SJSA1 (cell line): Measurements from ENCODE around the gene COIL. TPM values are rescaled to one million over a fixed set of nuclear protein-coding genes. Genes with fewer than 3 reads are reported as not detected.
"Not testable (repeated sequence)": the region's sequence is repeated elsewhere in the genome, so short reads cannot be mapped to it uniquely, and the experiment has no call there.

Source experiments
- DNase-seq, 2 experiments: peaks; one replicate each; pipeline ENCODE4 v3.0.0-alpha.2; 2015 to 2020; ENCODE audit warnings: low spot score in 2 of 2, low read depth in 1 of 2
- H3K27ac ChIP-seq: fragments of 250-450 bp; sonication (Bioruptor Pico); 2 replicates; pipeline ENCODE4 v1.5.1; 2020; ENCODE audit warnings: mild to moderate bottlenecking, moderate library complexity
- H3K27me3 ChIP-seq: fragments of 250-450 bp; sonication (Bioruptor Pico); replicated peaks from 2 replicates; pipeline ENCODE4 v1.5.1; 2020; ENCODE audit warnings: mild to moderate bottlenecking, moderate library complexity
- H3K36me3 ChIP-seq: fragments of 250-450 bp; sonication (Bioruptor Pico); 2 replicates; pipeline ENCODE4 v1.5.1; 2020; ENCODE audit warnings: mild to moderate bottlenecking
- H3K4me1 ChIP-seq: fragments of 250-450 bp; sonication (Bioruptor Pico); replicated peaks from 2 replicates; pipeline ENCODE4 v1.6.1; 2021; ENCODE audit warnings: mild to moderate bottlenecking
- H3K4me3 ChIP-seq: fragments of 250-450 bp; sonication (Bioruptor Pico); 2 replicates; pipeline ENCODE4 v1.5.1; 2020; ENCODE audit warnings: mild to moderate bottlenecking
- H3K9me3 ChIP-seq: fragments of 250-450 bp; sonication (Bioruptor Pico); replicated peaks from 2 replicates; pipeline ENCODE4 v1.5.1; 2020; ENCODE audit warnings: mild to moderate bottlenecking
- total RNA-seq: library from RNA; depleted of rRNA; stranded (reverse); fragments of >200 nt; shearing (Covaris generic); gene quantifications from 2 replicates; pipeline ENCODE4 v1.2.3, GENCODE V29; 2014

COIL gene
- total RNA-seq, 1 experiment from 2014 or later = 33.8 TPM

GRCh38 chr17:56988901-56989572 is 28.2 kb upstream of the COIL start:
- Histone ChIP-seq H3K4me1 (no peaks in the 10 kb centered on the region), H3K27ac (no peak overlapping the region), H3K9me3 (no peaks in the 10 kb centered on the region), H3K36me3 (peaks cover 25% of the 10 kb centered on the region), H3K27me3 (no peaks in the 10 kb centered on the region), H3K4me3 (no peak overlapping the region)
- no peak for DNase-seq

- Histone ChIP-seq H3K4me3 (no peak overlapping the region), H3K27ac (no peak overlapping the region), H3K9me3 (no peaks in the 10 kb centered on the region), H3K36me3 (peaks cover 16% of the 10 kb centered on the region), H3K4me1 (no peaks in the 10 kb centered on the region), H3K27me3 (no peaks in the 10 kb centered on the region)
- no peak for DNase-seq
Measured at GRCh38 chr17:56987283-56987834, 26.5 kb upstream of the COIL start.

GRCh38 chr17:56985371-56986162 is 24.7 kb upstream of the COIL start:
- Histone ChIP-seq H3K27ac (no peak overlapping the region), H3K36me3 (peaks cover 13% of the 10 kb centered on the region), H3K27me3 (no peaks in the 10 kb centered on the region), H3K4me1 (no peaks in the 10 kb centered on the region), H3K9me3 (no peaks in the 10 kb centered on the region), H3K4me3 (no peak overlapping the region)
- DNase-seq = no peak

- no peaks in the 10 kb centered on the region for H3K9me3 ChIP-seq
- H3K4me1 ChIP-seq = peaks cover 6% of the 10 kb centered on the region
- H3K27ac ChIP-seq = no peak overlapping the region
- H3K36me3 ChIP-seq = peaks cover 13% of the 10 kb centered on the region
- no peak overlapping the region for H3K4me3 ChIP-seq
- H3K27me3 ChIP-seq = no peaks in the 10 kb centered on the region
- DNase-seq = no peak
Measured at GRCh38 chr17:56983366-56983765, 22.5 kb upstream of the COIL start.

GRCh38 chr17:56982312-56982711 is 21.5 kb upstream of the COIL start:
- Histone ChIP-seq H3K9me3 (no peaks in the 10 kb centered on the region), H3K36me3 (peaks cover 5% of the 10 kb centered on the region; the same call in 1 of the 2 replicates), H3K27ac (no peak overlapping the region), H3K4me1 (peaks cover 7% of the 10 kb centered on the region), H3K27me3 (peaks cover under 1% of the 10 kb centered on the region; the same call in 1 of the 2 replicates), H3K4me3 (no peak overlapping the region)
- DNase-seq = no peak

- not testable (repeated sequence) for H3K36me3 ChIP-seq, H3K4me3 ChIP-seq, H3K9me3 ChIP-seq, H3K4me1 ChIP-seq, DNase-seq, H3K27ac ChIP-seq
- H3K27me3 ChIP-seq = peaks cover 17% of the 10 kb centered on the region
Measured at GRCh38 chr17:56980526-56980925, 19.7 kb upstream of the COIL start.

- Histone ChIP-seq H3K27me3 (peaks cover 24% of the 10 kb centered on the region), H3K36me3 (no peaks in the 10 kb centered on the region), H3K27ac (no peak overlapping the region), H3K9me3 (no peaks in the 10 kb centered on the region), H3K4me3 (no peak overlapping the region), H3K4me1 (peaks cover 7% of the 10 kb centered on the region)
- DNase-seq = no peak
Measured at GRCh38 chr17:56979091-56979480, 18.2 kb upstream of the COIL start.

GRCh38 chr17:56978441-56979090 is 17.7 kb upstream of the COIL start:
- H3K27me3 ChIP-seq = peaks cover 24% of the 10 kb centered on the region
- H3K9me3 ChIP-seq = no peaks in the 10 kb centered on the region
- DNase-seq = peak in 1 of 2 experiments; percentile 15
- peak overlapping the region; percentile 42 for H3K4me3 ChIP-seq
- H3K27ac ChIP-seq = no peak overlapping the region
- peaks cover 7% of the 10 kb centered on the region for H3K4me1 ChIP-seq
- no peaks in the 10 kb centered on the region for H3K36me3 ChIP-seq

- no peaks in the 10 kb centered on the region for H3K9me3 ChIP-seq
- peak within 1 kb of the TSS; percentile 42 for H3K4me3 ChIP-seq
- DNase-seq = peak; percentile 80 to 90
- peaks cover 7% of the 10 kb centered on the region for H3K4me1 ChIP-seq
- peaks cover 24% of the 10 kb centered on the region for H3K27me3 ChIP-seq
- no peaks in the 10 kb centered on the region for H3K36me3 ChIP-seq
- H3K27ac ChIP-seq = no peak within 1 kb of the TSS
Measured at GRCh38 chr17:56977673-56978395, 17.0 kb upstream of the COIL start, which contains the start of gene SCPEP1. Gene SCPEP1 (plus strand): TSS chr17:56978131. CDS start chr17:56978160, 29 bp downstream.

GRCh38 chr17:56976941-56977608 is 16.2 kb upstream of the COIL start:
- Histone ChIP-seq H3K27ac (no peak overlapping the region), H3K4me1 (peaks cover 7% of the 10 kb centered on the region), H3K27me3 (peaks cover 24% of the 10 kb centered on the region), H3K9me3 (no peaks in the 10 kb centered on the region), H3K4me3 (peak overlapping the region; percentile 42; the same call in 1 of the 2 replicates), H3K36me3 (no peaks in the 10 kb centered on the region)
- peak in 1 of 2 experiments; percentile 22 for DNase-seq

GRCh38 chr17:56975656-56976055 is 14.8 kb upstream of the COIL start:
- Histone ChIP-seq H3K4me1 (peaks cover 7% of the 10 kb centered on the region), H3K27ac (no peak overlapping the region), H3K4me3 (no peak overlapping the region), H3K36me3 (no peaks in the 10 kb centered on the region), H3K9me3 (no peaks in the 10 kb centered on the region), H3K27me3 (peaks cover 24% of the 10 kb centered on the region)
- DNase-seq = no peak

GRCh38 chr17:56974055-56974454 is 13.2 kb upstream of the COIL start:
- Histone ChIP-seq H3K9me3 (no peaks in the 10 kb centered on the region), H3K27me3 (peaks cover 28% of the 10 kb centered on the region), H3K4me1 (peaks cover 7% of the 10 kb centered on the region), H3K27ac (no peak overlapping the region), H3K36me3 (no peaks in the 10 kb centered on the region), H3K4me3 (no peak overlapping the region)
- no peak for DNase-seq

GRCh38 chr17:56973520-56973919 is 12.7 kb upstream of the COIL start:
- Histone ChIP-seq H3K4me1 (peaks cover 3% of the 10 kb centered on the region), H3K4me3 (no peak overlapping the region), H3K27me3 (peaks cover 28% of the 10 kb centered on the region), H3K36me3 (no peaks in the 10 kb centered on the region), H3K27ac (no peak overlapping the region), H3K9me3 (no peaks in the 10 kb centered on the region)
- no peak for DNase-seq
